A549 (cell line): ENCODE measurements around the gene PPP1R37. TPM values are rescaled to one million over a fixed set of nuclear protein-coding genes. Genes with fewer than 3 reads are reported as not detected.

ENCODE experiments used
- ATAC-seq, 2 experiments: fragments of 200-7000 bp in 1 of 2; fragments of >200 bp in 1 of 2; cut with Nextera tagmentation in 1 of 2; cut with Tn5 transposase in 1 of 2; 3 replicates each; pipeline versions ENCODE4 v1.8.0 to v1.9.1; 2018 to 2020; ENCODE audit warnings: mild to moderate bottlenecking in 1 of 2, moderate library complexity in 1 of 2
- CTCF ChIA-PET: fragments of 300-600 bp; sonication (Branson Sonifier 250); formaldehyde crosslinking; extraction: SDS; loops from one replicate; lab custom pipeline; 2021; ENCODE audit warnings: antibody characterized with exemption, inconsistent platforms; lab: Yijun Ruan, JAX
- POLR2A ChIA-PET: fragments of 350-600 bp; formaldehyde crosslinking; extraction: SDS; loops from one replicate; lab custom pipeline; 2021; ENCODE audit warnings: antibody characterized with exemption, inconsistent platforms; lab: Yijun Ruan, JAX
- DNase-seq, 2 experiments: peaks; one replicate each; pipeline versions ENCODE4 v3.0.0 to v3.0.0-alpha.2; 2011 to 2016; ENCODE audit warnings: low read depth in 1 of 2, low spot score in 1 of 2
- FAIRE-seq: peaks from 2 replicates; lab custom pipeline; 2011; peaks lifted over from hg19 to GRCh38; lab: Jason Lieb, UNC
- H3K27ac ChIP-seq, 2 experiments: fragments of >200 bp; sonication (Bioruptor Twin); formaldehyde crosslinking; 3 replicates each; pipeline ENCODE4 v1.5.1; 2016 to 2017
- H3K4me1 ChIP-seq: fragments of >200 bp; sonication (Bioruptor Twin); formaldehyde crosslinking; 3 replicates; pipeline ENCODE4 v1.6.1; 2016
- H3K4me2 ChIP-seq: fragments of >200 bp; sonication (Bioruptor Twin); formaldehyde crosslinking; 3 replicates; pipeline ENCODE4 v1.6.1; 2016
- H3K4me3 ChIP-seq: fragments of >200 bp; sonication (Bioruptor Twin); formaldehyde crosslinking; 3 replicates; pipeline ENCODE4 v1.5.1; 2016
- H3K9me3 ChIP-seq: fragments of >200 bp; sonication (Bioruptor Twin); formaldehyde crosslinking; 3 replicates; pipeline ENCODE4 v1.6.1; 2016
- CEBPB ChIP-seq, 2 experiments: fragments of >200 bp in 1 of 2; sonication (Bioruptor Twin) in 1 of 2; formaldehyde crosslinking in 1 of 2; IDR thresholded peaks; 2 replicates each; pipeline ENCODE4 v1.6.1; 2012 to 2016
- CHD4 ChIP-seq: fragments of 200-600 bp; sonication (generic); IDR thresholded peaks from 2 replicates; pipeline ENCODE4 v1.6.1; 2016; ENCODE audit warnings: antibody characterized with exemption, mild to moderate bottlenecking, borderline replicate concordance
- EP300 ChIP-seq, 2 experiments: fragments of >200 bp; sonication (Bioruptor Twin); formaldehyde crosslinking; IDR thresholded peaks; 2 replicates in 1 of 2; 3 replicates in 1 of 2; pipeline ENCODE4 v1.6.1; 2016 to 2017
- FOSB ChIP-seq: fragments of 250-450 bp; sonication (Bioruptor Pico); IDR thresholded peaks from 2 replicates; pipeline ENCODE4 v1.5.0; 2020; ENCODE audit warnings: mild to moderate bottlenecking, moderate library complexity
- FOSL2 ChIP-seq, 2 experiments: fragments of 450-650 bp in 1 of 2; fragments of >200 bp in 1 of 2; sonication (Bioruptor Twin) in 1 of 2; formaldehyde crosslinking; IDR thresholded peaks; 2 replicates each; pipeline versions ENCODE4 v1.5.0 to v1.6.1; 2016 to 2020; ENCODE audit warnings: mild to moderate bottlenecking in 1 of 2, moderate library complexity in 1 of 2
- GATA3 ChIP-seq: IDR thresholded peaks from 2 replicates; pipeline ENCODE4 v1.6.1; 2012; ENCODE audit warnings: borderline replicate concordance
- HEYL ChIP-seq: fragments of 250-450 bp; sonication (Bioruptor Pico); IDR thresholded peaks from 2 replicates; pipeline ENCODE4 v1.8.0; 2021; ENCODE audit warnings: mild to moderate bottlenecking, moderate library complexity
- JUN ChIP-seq, 2 experiments: fragments of >200 bp; sonication (Bioruptor Twin); formaldehyde crosslinking; IDR thresholded peaks; 2 replicates in 1 of 2; 3 replicates in 1 of 2; pipeline ENCODE4 v1.6.1; 2016 to 2017
- KDM5A ChIP-seq: fragments of 200-600 bp; sonication (generic); IDR thresholded peaks from 2 replicates; pipeline ENCODE4 v1.6.1; 2016; ENCODE audit warnings: antibody characterized with exemption, mild to moderate bottlenecking
- MAFK ChIP-seq: fragments of 450-650 bp; IDR thresholded peaks from 2 replicates; pipeline ENCODE4 v1.6.1; 2014; ENCODE audit not compliant: partially characterized antibody
- MAZ ChIP-seq: fragments of 150-350 bp; IDR thresholded peaks from 2 replicates; pipeline ENCODE4 v1.6.1; 2014; ENCODE audit warnings: antibody characterized with exemption, low read depth, low read length, borderline replicate concordance
- MYC ChIP-seq: IDR thresholded peaks from 2 replicates; pipeline ENCODE4 v1.6.1; 2012; ENCODE audit warnings: mild to moderate bottlenecking, inconsistent platforms, low read length, improper control_type of control experiment, borderline replicate concordance
- NR3C1 ChIP-seq: fragments of >200 bp; sonication (Bioruptor Twin); formaldehyde crosslinking; IDR thresholded peaks from 3 replicates; pipeline ENCODE4 v1.6.1; 2017
- RARB ChIP-seq: fragments of 250-450 bp; sonication (Bioruptor Pico); IDR thresholded peaks from 2 replicates; pipeline ENCODE4 v1.8.0; 2021; ENCODE audit warnings: mild to moderate bottlenecking, moderate library complexity
- RFX5 ChIP-seq: fragments of 450-650 bp; IDR thresholded peaks from 2 replicates; pipeline ENCODE4 v1.7.1; 2014; ENCODE audit warnings: antibody characterized with exemption, mild to moderate bottlenecking, moderate library complexity
- TP53 ChIP-seq: fragments of 250-450 bp; sonication (Bioruptor Pico); IDR thresholded peaks from 2 replicates; pipeline ENCODE4 v1.5.0; 2021; ENCODE audit warnings: mild to moderate bottlenecking, moderate library complexity
- ZC3H11A ChIP-seq: fragments of 450-650 bp; IDR thresholded peaks from 2 replicates; pipeline ENCODE4 v1.6.1; 2014; ENCODE audit warnings: antibody characterized with exemption, mild to moderate bottlenecking
- ZFP36 ChIP-seq: fragments of 450-650 bp; IDR thresholded peaks from 2 replicates; pipeline ENCODE4 v1.6.1; 2014; ENCODE audit warnings: borderline replicate concordance; ENCODE audit not compliant: partially characterized antibody
- ZNF302 ChIP-seq: fragments of 250-450 bp; sonication (Bioruptor Pico); IDR thresholded peaks from 2 replicates; pipeline ENCODE4 v1.9.0; 2021; ENCODE audit warnings: inconsistent platforms, mild to moderate bottlenecking, moderate library complexity
- WGBS: methylation state at CpG from one replicate; pipeline ENCODE4 v1.1.6; 2017; ENCODE audit errors: missing lambda C conversion rate; 5-methylcytosine and 5-hydroxymethylcytosine counted together
- polyA plus RNA-seq, 4 experiments: library from polyadenylated mRNA; depleted of rRNA in 3 of 4; stranded (reverse); fragments of >200 nt; fragmentation: RNase III in 1 of 4; extraction: RNeasy Plus Mini Kit Qiagen cat#74134 plus additional on column Dnase treatment in 1 of 4; gene quantifications; 2 replicates in 3 of 4; 3 replicates in 1 of 4; pipeline ENCODE4 v1.2.3, GENCODE V29; 2011 to 2017
- TF ChIP-seq, protein P1 (sequence below): fragments of 250-450 bp; sonication (Bioruptor Pico); IDR thresholded peaks from 2 replicates; pipeline ENCODE4 v1.5.0; 2020; ENCODE audit warnings: low read depth, mild to moderate bottlenecking, moderate library complexity
- TF ChIP-seq, protein P2 (sequence below): fragments of 150-350 bp; IDR thresholded peaks from 2 replicates; pipeline ENCODE4 v1.6.1; 2014; ENCODE audit warnings: low read depth, mild to moderate bottlenecking, low read length
- TF ChIP-seq, protein P3 (sequence below): fragments of >200 bp; sonication (Bioruptor Twin); formaldehyde crosslinking; IDR thresholded peaks from 2 replicates; pipeline ENCODE4 v1.6.1; 2016

The PPP1R37 gene
- polyA plus RNA-seq, 2 of the 4 experiments (the other 2 are of a cell fraction): 9.1 to 21.8 TPM

DNA sequence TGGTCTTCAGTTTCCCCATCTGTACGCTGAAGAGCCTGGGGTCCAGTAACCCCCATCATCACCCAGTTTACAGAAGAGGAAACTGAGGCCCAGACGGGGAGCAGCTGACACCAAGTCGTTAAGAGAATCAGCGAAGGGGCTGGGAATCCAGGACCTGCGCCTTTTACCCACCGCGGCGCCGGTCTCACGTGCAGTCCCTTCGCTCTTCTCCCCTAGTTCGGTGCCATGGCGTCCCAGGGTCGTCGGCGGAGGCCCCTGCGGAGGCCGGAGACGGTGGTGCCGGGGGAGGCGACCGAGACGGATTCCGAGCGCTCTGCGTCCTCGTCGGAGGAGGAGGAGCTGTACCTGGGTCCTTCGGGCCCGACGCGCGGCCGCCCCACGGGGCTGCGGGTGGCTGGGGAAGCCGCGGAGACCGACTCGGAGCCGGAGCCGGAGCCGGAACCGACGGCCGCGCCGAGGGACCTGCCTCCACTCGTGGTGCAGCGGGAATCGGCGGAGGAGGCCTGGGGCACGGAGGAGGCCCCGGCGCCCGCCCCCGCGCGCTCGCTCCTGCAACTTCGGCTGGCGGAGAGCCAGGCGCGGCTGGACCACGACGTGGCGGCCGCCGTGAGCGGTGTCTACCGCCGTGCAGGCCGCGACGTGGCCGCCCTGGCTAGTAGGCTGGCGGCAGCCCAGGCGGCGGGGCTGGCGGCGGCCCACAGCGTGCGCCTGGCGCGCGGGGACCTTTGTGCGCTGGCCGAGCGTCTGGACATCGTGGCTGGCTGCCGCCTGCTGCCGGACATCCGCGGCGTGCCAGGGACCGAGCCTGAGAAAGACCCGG lies 86.3 kb downstream of the PPP1R37 start:
- 22% methylated on average over 64 of the region's 97 CpGs for WGBS
- peak overlapping the region; percentile 92 for H3K4me2 ChIP-seq
- ChIA-PET POLR2A (interaction anchor here (1.4 to 3.3 kb wide), 5 partner anchors 7 to 290 kb away, joined by 5 to 23 read pairs (median 9); partner anchors contain the start of gene PPP1R37), CTCF (interaction anchor here (1.0 to 2.8 kb wide), 12 partner anchors 8 to 260 kb away, joined by 3 to 18 read pairs (median 6); partner anchors contain the start of gene NKPD1)
- H3K4me3 ChIP-seq: peak overlapping the region; percentile 69
- H3K9me3 ChIP-seq: no peaks in the 10 kb centered on the region
- peak; percentile 1 to 7; a peak in 2 of 6 replicates for ATAC-seq
- TF ChIP-seq MAZ (no peak), JUN (IDR thresholded peaks at IDR 0.05) (0 out of 5 replicates have a peak, but pooled peaks of 1 of the 2 experiments have one; percentile 5), FOSL2 (IDR thresholded peaks at IDR 0.05) (no peak), FOSL2 (CRISPR knock-in tag; IDR thresholded peaks at IDR 0.05) (no peak), TP53 (CRISPR knock-in tag) (peak; percentile 72; the same call in 1 of the 2 replicates), MYC (no peak)
- no peak for DNase-seq
- peaks cover 11% of the 10 kb centered on the region; the same call in 2 of the 3 replicates for H3K4me1 ChIP-seq
- no peak for FAIRE-seq
- H3K27ac ChIP-seq: peak overlapping the region; percentile 69 to 82

DNA sequence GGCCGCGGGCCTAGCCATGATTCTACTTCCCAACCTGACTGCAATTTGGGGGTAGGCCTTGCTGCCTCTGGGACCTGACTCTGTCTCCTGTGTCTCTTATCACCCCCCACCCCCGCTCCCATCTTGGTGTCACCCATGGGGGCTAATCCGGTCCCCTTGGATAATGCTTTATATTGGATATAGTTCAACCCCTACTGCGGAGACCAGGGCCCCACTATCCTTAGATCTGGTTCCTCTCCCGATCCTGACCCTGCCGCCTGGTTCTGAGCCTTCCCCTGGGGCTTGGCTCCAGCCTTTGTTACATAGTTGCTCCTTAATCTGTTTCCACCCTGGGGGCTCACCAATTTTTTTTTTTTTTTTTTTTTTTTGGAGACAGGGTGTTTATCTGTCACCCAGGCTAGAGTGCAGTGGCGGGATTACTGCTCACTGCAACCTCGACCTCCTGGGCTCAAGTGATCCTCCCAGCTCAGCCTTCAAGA lies 87.0 kb downstream of the PPP1R37 start:
- H3K9me3 ChIP-seq: no peaks in the 10 kb centered on the region
- ChIA-PET POLR2A (interaction anchor here (3.3 kb wide), 1 partner anchor 88 kb away, joined by 23 read pairs; the partner anchor contains the start of gene PPP1R37), CTCF (interaction anchor here (0.7 to 2.8 kb wide), 8 partner anchors 7 to 259 kb away, joined by 3 to 8 read pairs (median 5); no protein-coding TSS in a partner anchor)
- no peak for TF ChIP-seq ZFP36
- TF ChIP-seq FOSL2 (IDR thresholded peaks at IDR 0.05): no peak
- no peak for TF ChIP-seq FOSL2 (CRISPR knock-in tag; IDR thresholded peaks at IDR 0.05)
- TF ChIP-seq, protein P1, sequence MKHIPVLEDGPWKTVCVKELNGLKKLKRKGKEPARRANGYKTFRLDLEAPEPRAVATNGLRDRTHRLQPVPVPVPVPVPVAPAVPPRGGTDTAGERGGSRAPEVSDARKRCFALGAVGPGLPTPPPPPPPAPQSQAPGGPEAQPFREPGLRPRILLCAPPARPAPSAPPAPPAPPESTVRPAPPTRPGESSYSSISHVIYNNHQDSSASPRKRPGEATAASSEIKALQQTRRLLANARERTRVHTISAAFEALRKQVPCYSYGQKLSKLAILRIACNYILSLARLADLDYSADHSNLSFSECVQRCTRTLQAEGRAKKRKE: no peak
- TF ChIP-seq, protein P2, sequence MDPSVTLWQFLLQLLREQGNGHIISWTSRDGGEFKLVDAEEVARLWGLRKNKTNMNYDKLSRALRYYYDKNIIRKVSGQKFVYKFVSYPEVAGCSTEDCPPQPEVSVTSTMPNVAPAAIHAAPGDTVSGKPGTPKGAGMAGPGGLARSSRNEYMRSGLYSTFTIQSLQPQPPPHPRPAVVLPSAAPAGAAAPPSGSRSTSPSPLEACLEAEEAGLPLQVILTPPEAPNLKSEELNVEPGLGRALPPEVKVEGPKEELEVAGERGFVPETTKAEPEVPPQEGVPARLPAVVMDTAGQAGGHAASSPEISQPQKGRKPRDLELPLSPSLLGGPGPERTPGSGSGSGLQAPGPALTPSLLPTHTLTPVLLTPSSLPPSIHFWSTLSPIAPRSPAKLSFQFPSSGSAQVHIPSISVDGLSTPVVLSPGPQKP: no peak
- TF ChIP-seq RFX5: no peak
- no peak for TF ChIP-seq CEBPB (IDR thresholded peaks at IDR 0.05)
- no peak for TF ChIP-seq FOSB (CRISPR knock-in tag)
- TF ChIP-seq CHD4: no peak
- TF ChIP-seq MAFK: no peak
- no peak for TF ChIP-seq HEYL (CRISPR knock-in tag)
- no peak for TF ChIP-seq RARB (CRISPR knock-in tag)
- TF ChIP-seq NR3C1: no peak
- no peak for TF ChIP-seq MAZ
- no peak for TF ChIP-seq ZNF302
- TF ChIP-seq, protein P3, sequence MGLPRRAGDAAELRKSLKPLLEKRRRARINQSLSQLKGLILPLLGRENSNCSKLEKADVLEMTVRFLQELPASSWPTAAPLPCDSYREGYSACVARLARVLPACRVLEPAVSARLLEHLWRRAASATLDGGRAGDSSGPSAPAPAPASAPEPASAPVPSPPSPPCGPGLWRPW: no peak
- TF ChIP-seq ZC3H11A: no peak
- TF ChIP-seq EP300 (IDR thresholded peaks at IDR 0.05): no peak
- no peak for TF ChIP-seq GATA3
- no peak for TF ChIP-seq KDM5A
- peak overlapping the region; percentile 92 for H3K4me2 ChIP-seq
- WGBS: 87% methylated on average over 9 of the region's 9 CpGs
- peaks cover 11% of the 10 kb centered on the region; the same call in 2 of the 3 replicates for H3K4me1 ChIP-seq
- H3K27ac ChIP-seq: peak overlapping the region; percentile 69 to 82; a peak in 5 of 6 replicates
- DNase-seq (no peak), ATAC-seq (no peak), FAIRE-seq (no peak)
- H3K4me3 ChIP-seq: peak overlapping the region; percentile 69
